T-cell (primary cell): ENCODE measurements around the gene LMOD3. TPM values are rescaled to one million over a fixed set of nuclear protein-coding genes. Genes with fewer than 3 reads are reported as not detected.

Source experiments
- ATAC-seq, 4 experiments: fragments of 200-7000 bp in 3 of 4; fragments of 150-1000 bp in 1 of 4; cut with Tn5 transposase; replicated peaks in 1 of 4; 1 replicate in 3 of 4; 2 replicates in 1 of 4; pipeline ENCODE4 v1.10.0; 2021; ENCODE audit warnings: moderate library complexity in 3 of 4, mild to moderate bottlenecking in 2 of 4, moderate number of reproducible peaks in 1 of 4
- CTCF ChIA-PET, 2 donors: fragments of 300-600 bp; sonication (Branson Sonifier 250); formaldehyde crosslinking; loops; one replicate each; lab custom pipeline; 2022; ENCODE audit warnings: antibody characterized with exemption in 2 of 2; lab: Charles Lee
- POLR2A ChIA-PET, 2 donors: fragments of 300-600 bp; sonication (Branson Sonifier 250); formaldehyde crosslinking; loops; one replicate each; lab custom pipeline; 2022; ENCODE audit warnings: antibody characterized with exemption in 2 of 2; lab: Charles Lee
- DNase-seq, 35 experiments: peaks; one replicate each; pipeline versions ENCODE4 v3.0.0 to v3.0.0-alpha.2; 2013 to 2023
- H3K27ac ChIP-seq: one replicate; pipeline ENCODE4 v1.5.1; 2013; ENCODE audit warnings: low read length
- H3K27me3 ChIP-seq, 2 experiments: replicated peaks in 1 of 2; 1 replicate in 1 of 2; 2 replicates in 1 of 2; pipeline versions ENCODE4 v1.6.1 to v1.7.0; 2013; ENCODE audit warnings: low read length in 1 of 2, mixed read lengths in 1 of 2; ENCODE audit not compliant: control insufficient read depth in 2 of 2, insufficient read depth in 2 of 2; ENCODE audit errors: extremely low read depth in 1 of 2
- H3K36me3 ChIP-seq, 2 donors: 1 replicate in 1 of 2; 2 replicates in 1 of 2; pipeline versions ENCODE4 v1.6.1 to v1.7.0; 2013; ENCODE audit warnings: low read length in 1 of 2; ENCODE audit not compliant: control insufficient read depth in 2 of 2, insufficient read depth in 1 of 2; ENCODE audit errors: extremely low read depth in 1 of 2
- H3K4me1 ChIP-seq, 2 experiments: 1 replicate in 1 of 2; 2 replicates in 1 of 2; pipeline versions ENCODE4 v1.6.1 to v1.7.0; 2013; ENCODE audit warnings: low read length in 2 of 2, mixed read lengths in 1 of 2; ENCODE audit not compliant: insufficient read depth in 2 of 2, control insufficient read depth in 1 of 2; ENCODE audit errors: extremely low read depth in 1 of 2
- H3K4me3 ChIP-seq, 2 donors: 1 replicate in 1 of 2; 2 replicates in 1 of 2; pipeline versions ENCODE4 v1.5.1 to v1.7.0; 2013; ENCODE audit warnings: mild to moderate bottlenecking in 2 of 2, low read length in 1 of 2, moderate library complexity in 1 of 2; ENCODE audit not compliant: control insufficient read depth in 1 of 2; ENCODE audit errors: extremely low read depth in 1 of 2
- H3K9me3 ChIP-seq: 2 replicates; pipeline ENCODE4 v1.7.0; 2013
- H3K27ac Mint-ChIP-seq, 2 donors: one replicate each; pipeline ENCODE4 v1.8.0; 2020 to 2021; ENCODE audit warnings: mild to moderate bottlenecking in 2 of 2, mixed read lengths in 2 of 2
- H3K27me3 Mint-ChIP-seq, 2 donors: one replicate each; pipeline ENCODE4 v1.8.0; 2021 to 2022; ENCODE audit warnings: mixed read lengths in 2 of 2
- H3K36me3 Mint-ChIP-seq: one replicate; pipeline ENCODE4 v1.8.0; 2021; ENCODE audit warnings: mixed read lengths
- H3K4me1 Mint-ChIP-seq, 3 donors: one replicate each; pipeline ENCODE4 v1.8.0; 2020 to 2022; ENCODE audit warnings: mixed read lengths in 3 of 3, mild to moderate bottlenecking in 1 of 3
- H3K4me3 Mint-ChIP-seq, 3 donors: one replicate each; pipeline ENCODE4 v1.8.0; 2020 to 2022; ENCODE audit warnings: mild to moderate bottlenecking in 3 of 3, mixed read lengths in 3 of 3, moderate library complexity in 3 of 3
- H3K9me3 Mint-ChIP-seq, 3 donors: one replicate each; pipeline ENCODE4 v1.8.0; 2020 to 2022; ENCODE audit warnings: mixed read lengths in 3 of 3
- WGBS: methylation state at CpG from one replicate; pipeline ENCODE4 v1.1.5; 2013; ENCODE audit warnings: missing lambda C conversion rate; ENCODE audit not compliant: insufficient coverage; 5-methylcytosine and 5-hydroxymethylcytosine counted together
- total RNA-seq, 35 experiments: library from RNA in 6 of 35; stranded (reverse) in 6 of 35; fragments of 120-200 nt in 1 of 35; gene quantifications; one replicate each; pipeline versions ENCODE4 v1.2.1 to v1.2.4 and lab custom pipeline; 2013 to 2026

LMOD3 gene
- total RNA-seq, 5 donors from 2014 or later (not counting 1 experiment from before 2014, with no cell fraction given): not detected

- Histone ChIP-seq H3K27ac (no peak overlapping the region), H3K4me1 (peaks cover 40 to 57% of the 10 kb centered on the region in 2 experiments), H3K36me3 (peaks cover 2 to 5% of the 10 kb centered on the region in 2 donors), H3K9me3 (no peaks in the 10 kb centered on the region), H3K4me3 (peak overlapping the region; percentile 48 to 75), H3K27me3 (no peaks in the 10 kb centered on the region)
- ATAC-seq (peak in 3 of 4 experiments; percentile 12 to 24 (median 19)), DNase-seq (peak in 2 of 35 experiments; percentile 17 to 33)
- Mint-ChIP-seq H3K4me1 (peaks cover 66 to 71% (median 69%) of the 10 kb centered on the region in 3 donors), H3K4me3 (peak overlapping the region; percentile 83 to 90 (median 84)), H3K36me3 (peaks cover 3% of the 10 kb centered on the region), H3K27me3 (no peaks in the 10 kb centered on the region), H3K9me3 (no peaks in the 10 kb centered on the region), H3K27ac (peak overlapping the region; percentile 41 to 85)
- 0% methylated on average over 9 of the region's 29 CpGs for WGBS
- ChIA-PET CTCF (interaction anchor here in 1 of 2 donors (0.6 kb wide), 1 partner anchor 15 kb away, joined by 4 read pairs; no protein-coding TSS in a partner anchor), POLR2A (interaction anchor here (0.6 to 1.9 kb wide), 2 partner anchors 12 to 47 kb away, joined by 3 to 12 read pairs; no protein-coding TSS in a partner anchor)
These were observed 42.9 kb downstream of the LMOD3 start for GRCh38 chr3:69079269-69080159.

- DNase-seq: no peak
- 96% methylated on average over 3 of the region's 3 CpGs for WGBS
- no peak for ATAC-seq
- Histone ChIP-seq H3K27me3 (no peaks in the 10 kb centered on the region), H3K4me1 (peaks cover 2 to 4% of the 10 kb centered on the region in 2 experiments), H3K27ac (no peak overlapping the region), H3K36me3 (peaks cover 2 to 40% of the 10 kb centered on the region in 2 donors), H3K4me3 (no peak overlapping the region), H3K9me3 (no peaks in the 10 kb centered on the region)
- ChIA-PET CTCF (no interaction called here), POLR2A (no interaction called here)
- H3K4me1 Mint-ChIP-seq: peaks cover 29 to 40% (median 38%) of the 10 kb centered on the region in 3 donors
- no peak overlapping the region for H3K4me3 Mint-ChIP-seq
- no peaks in the 10 kb centered on the region for H3K9me3 Mint-ChIP-seq
- H3K36me3 Mint-ChIP-seq: peaks cover 35% of the 10 kb centered on the region
- H3K27me3 Mint-ChIP-seq: no peaks in the 10 kb centered on the region
- peak overlapping the region; percentile 1 to 30 for H3K27ac Mint-ChIP-seq
These were observed 49.5 kb downstream of the LMOD3 start for GRCh38 chr3:69072928-69073327.

- DNase-seq (no peak), ATAC-seq (no peak)
- Mint-ChIP-seq H3K27me3 (no peaks in the 10 kb centered on the region), H3K36me3 (peaks cover 23% of the 10 kb centered on the region), H3K9me3 (no peaks in the 10 kb centered on the region), H3K4me3 (peak overlapping the region in 1 of 3 donors; percentile 49), H3K4me1 (peaks cover 28 to 53% (median 38%) of the 10 kb centered on the region in 3 donors), H3K27ac (peak overlapping the region; percentile 82 to 86)
- Histone ChIP-seq H3K27me3 (no peaks in the 10 kb centered on the region), H3K9me3 (no peaks in the 10 kb centered on the region), H3K27ac (peak overlapping the region; percentile 43), H3K4me1 (peaks cover 12 to 18% of the 10 kb centered on the region in 2 experiments), H3K36me3 (peaks cover 7 to 33% of the 10 kb centered on the region in 2 donors), H3K4me3 (no peak overlapping the region)
- WGBS: no CpG with 5 or more reads among the region's 4 CpGs
- ChIA-PET POLR2A (interaction anchor here in 1 of 2 donors (0.7 kb wide), 1 partner anchor 13 kb away, joined by 3 read pairs; no protein-coding TSS in a partner anchor), CTCF (interaction anchor here in 1 of 2 donors (0.7 kb wide), 1 partner anchor 55 kb away, joined by 3 read pairs; no protein-coding TSS in a partner anchor)
These were observed 56.3 kb downstream of the LMOD3 start for GRCh38 chr3:69066121-69066520.

- Mint-ChIP-seq H3K9me3 (no peaks in the 10 kb centered on the region), H3K4me3 (peak overlapping the region in 1 of 3 donors; percentile 49), H3K36me3 (peaks cover 22% of the 10 kb centered on the region), H3K27me3 (no peaks in the 10 kb centered on the region), H3K4me1 (peaks cover 28 to 47% (median 37%) of the 10 kb centered on the region in 3 donors), H3K27ac (peak overlapping the region; percentile 82 to 86)
- ATAC-seq: peak; percentile 43 to 84 (median 80)
- Histone ChIP-seq H3K4me3 (no peak overlapping the region), H3K4me1 (peaks cover 12 to 18% of the 10 kb centered on the region in 2 experiments), H3K36me3 (peaks cover 7 to 33% of the 10 kb centered on the region in 2 donors), H3K27me3 (no peaks in the 10 kb centered on the region), H3K27ac (peak overlapping the region; percentile 43), H3K9me3 (no peaks in the 10 kb centered on the region)
- ChIA-PET POLR2A (interaction anchor here (0.6 to 0.9 kb wide), 7 partner anchors 9 to 1515 kb away, joined by 3 to 8 read pairs (median 4); no protein-coding TSS in a partner anchor), CTCF (interaction anchor here (0.6 to 1.4 kb wide), 3 partner anchors 12 to 270 kb away, joined by 4 read pairs; no protein-coding TSS in a partner anchor)
- DNase-seq: peak in 8 of 35 experiments; percentile 10 to 44 (median 18)
- 10% methylated on average over 1 of the region's 6 CpGs for WGBS
These were observed 57.0 kb downstream of the LMOD3 start for GRCh38 chr3:69065318-69065964.

- H3K27me3 ChIP-seq: no peaks in the 10 kb centered on the region
- peak in 2 of 4 experiments; percentile 38 to 53 for ATAC-seq
- H3K36me3 ChIP-seq: peaks cover 7 to 31% of the 10 kb centered on the region in 2 donors
- Mint-ChIP-seq H3K36me3 (peaks cover 32% of the 10 kb centered on the region), H3K27ac (peak overlapping the region; percentile 82 to 86), H3K9me3 (no peaks in the 10 kb centered on the region), H3K27me3 (no peaks in the 10 kb centered on the region), H3K4me1 (peaks cover 45 to 57% (median 51%) of the 10 kb centered on the region in 3 donors), H3K4me3 (peak overlapping the region in 2 of 3 donors; percentile 25 to 61)
- peaks cover 19 to 28% of the 10 kb centered on the region in 2 experiments for H3K4me1 ChIP-seq
- no peak for DNase-seq
- 0% methylated on average over 1 of the region's 2 CpGs for WGBS
- POLR2A ChIA-PET: interaction anchor here (0.6 to 1.5 kb wide), 6 partner anchors 11 to 1115 kb away, joined by 3 to 7 read pairs (median 4); no protein-coding TSS in a partner anchor
- no peak overlapping the region for H3K4me3 ChIP-seq
- CTCF ChIA-PET: interaction anchor here (0.6 to 0.7 kb wide), 2 partner anchors 18 to 40 kb away, joined by 3 to 5 read pairs; no protein-coding TSS in a partner anchor
- H3K9me3 ChIP-seq: no peaks in the 10 kb centered on the region
- peak overlapping the region; percentile 36 for H3K27ac ChIP-seq
These were observed 58.8 kb downstream of the LMOD3 start for GRCh38 chr3:69063636-69064035.
